ENCODE results near the gene ZNF79. TPM values are rescaled to one million over a fixed set of nuclear protein-coding genes. Genes with fewer than 3 reads are reported as not detected.

The ZNF79 gene
- total RNA-seq, 4 donors from 2014 or later = 5.3 to 16.3 (median 12.7) TPM

DNA sequence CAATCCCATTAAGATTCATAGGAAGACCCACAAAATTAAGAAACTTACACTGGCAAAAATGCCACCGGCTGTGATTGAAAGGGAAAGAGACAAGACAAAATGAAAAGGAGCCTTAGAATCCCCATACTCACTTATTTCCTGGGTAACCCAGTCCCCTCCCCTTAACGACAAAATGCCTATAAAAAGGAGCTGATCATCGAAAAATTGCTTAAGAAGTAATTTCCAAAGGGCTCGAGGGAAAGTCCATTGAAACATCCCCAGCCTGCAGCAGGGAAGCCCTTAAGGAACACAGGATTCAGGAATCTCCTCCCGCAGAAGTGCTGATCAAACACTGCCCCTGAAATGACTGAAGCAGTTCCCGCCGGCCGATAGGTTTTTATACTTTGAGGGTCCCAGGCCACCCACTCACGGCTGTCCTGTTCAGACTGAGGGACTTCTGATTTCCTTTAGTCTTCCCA is 677 bp upstream of the ZNF79 start:
- 0% methylated on average over 2 to 4 of the region's 9 CpGs for WGBS, 2 donors (ENCODE audit: low coverage in 1 of 2)
- no peaks in the 10 kb centered on the region for H3K9me3 ChIP-seq
- peaks cover 0 to 18% of the 10 kb centered on the region in 2 donors for H3K36me3 ChIP-seq
- H3K27me3 ChIP-seq = no peaks in the 10 kb centered on the region
- peak overlapping the region; percentile 59 to 93 (median 92) for H3K27ac ChIP-seq
- TF ChIP-seq POLR2A (IDR thresholded peaks at IDR 0.05) (no peak), POLR2AphosphoS5 (IDR thresholded peaks at IDR 0.05) (no peak), CTCF (IDR thresholded peaks at IDR 0.05) (no peak), EP300 (IDR thresholded peaks at IDR 0.05) (no peak)
- peaks cover 7 to 61% (median 21%) of the 10 kb centered on the region in 3 donors for H3K4me1 ChIP-seq
- ATAC-seq = peak; percentile 3
- H3K4me3 ChIP-seq = peak overlapping the region; percentile 59 to 67

DNA sequence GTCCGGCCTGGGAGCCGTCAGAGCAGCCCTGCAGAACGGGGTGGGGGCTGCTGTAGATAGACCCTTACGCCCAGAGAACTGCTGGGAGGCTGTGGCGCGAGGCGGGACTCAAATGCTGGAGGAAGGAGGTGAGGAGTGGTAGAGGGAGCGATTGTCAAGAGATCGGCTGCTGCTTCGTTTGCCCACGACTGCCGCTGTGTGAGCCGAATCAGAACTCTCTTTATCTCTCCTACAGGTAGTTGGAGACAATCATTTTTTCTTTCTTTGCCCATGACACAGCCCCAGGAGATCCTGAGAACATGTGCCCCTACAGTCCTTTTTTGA is 456 bp downstream of the ZNF79 start:
- TF ChIP-seq EP300 (IDR thresholded peaks at IDR 0.05) (no peak), CTCF (IDR thresholded peaks at IDR 0.05) (no peak), POLR2A (IDR thresholded peaks at IDR 0.05) (no peak), POLR2AphosphoS5 (IDR thresholded peaks at IDR 0.05) (no peak)
- H3K9me3 ChIP-seq = no peaks in the 10 kb centered on the region
- no peak for ATAC-seq
- peak overlapping the region; percentile 59 to 67 for H3K4me3 ChIP-seq
- no peaks in the 10 kb centered on the region for H3K27me3 ChIP-seq
- H3K4me1 ChIP-seq = peaks cover 7 to 61% (median 21%) of the 10 kb centered on the region in 3 donors
- H3K27ac ChIP-seq = peak overlapping the region; percentile 59 to 93 (median 92)
- peaks cover 0 to 19% of the 10 kb centered on the region in 2 donors for H3K36me3 ChIP-seq
- 1 to 3% methylated on average over 8 to 12 of the region's 13 CpGs for WGBS, 2 donors (ENCODE audit: low coverage in 1 of 2)

GRCh38 chr9:127426756-127427155 is 2.6 kb downstream of the ZNF79 start:
- no peak overlapping the region for H3K4me3 ChIP-seq
- H3K9me3 ChIP-seq = no peaks in the 10 kb centered on the region
- peaks cover 7 to 49% (median 21%) of the 10 kb centered on the region in 3 donors for H3K4me1 ChIP-seq
- peaks cover 0 to 39% of the 10 kb centered on the region in 2 donors for H3K36me3 ChIP-seq
- no peak overlapping the region for H3K27ac ChIP-seq
- 80 to 83% methylated on average over 1 to 2 of the region's 2 CpGs for WGBS, 2 donors (ENCODE audit: low coverage in 1 of 2)
- ATAC-seq = no peak
- TF ChIP-seq POLR2AphosphoS5 (IDR thresholded peaks at IDR 0.05) = no peak
- H3K27me3 ChIP-seq = no peaks in the 10 kb centered on the region

DNA sequence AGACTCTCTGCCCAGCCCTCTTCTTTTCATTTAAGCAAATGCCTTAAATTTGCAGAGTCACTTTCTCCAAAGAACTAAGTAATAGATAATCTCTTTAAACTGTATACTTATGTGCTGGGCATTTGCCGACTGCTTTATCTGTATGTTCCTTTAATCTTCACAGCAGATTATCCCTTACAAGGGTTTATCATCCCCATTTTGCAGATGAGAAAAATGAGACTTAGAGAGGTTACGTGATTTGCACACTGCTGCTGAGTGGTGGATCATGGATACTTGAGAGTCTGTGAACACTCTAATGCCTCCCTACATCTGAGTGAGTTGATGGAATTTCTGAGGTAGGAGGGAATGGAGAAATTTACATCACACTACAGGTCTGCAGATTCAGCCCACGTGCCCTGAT is 4.2 kb downstream of the ZNF79 start:
- no peak overlapping the region for H3K27ac ChIP-seq
- H3K4me3 ChIP-seq = no peak overlapping the region
- no peaks in the 10 kb centered on the region for H3K9me3 ChIP-seq
- no peaks in the 10 kb centered on the region for H3K27me3 ChIP-seq
- no peak for ATAC-seq
- TF ChIP-seq POLR2AphosphoS5 (IDR thresholded peaks at IDR 0.05) (no peak), POLR2A (IDR thresholded peaks at IDR 0.05) (no peak), EP300 (IDR thresholded peaks at IDR 0.05) (no peak), CTCF (IDR thresholded peaks at IDR 0.05) (no peak)
- peaks cover 0 to 33% (median 10%) of the 10 kb centered on the region in 3 donors for H3K4me1 ChIP-seq
- H3K36me3 ChIP-seq = peaks cover 0 to 46% of the 10 kb centered on the region in 2 donors
- 80 to 87% methylated on average over 1 to 3 of the region's 3 CpGs for WGBS, 2 donors (ENCODE audit: low coverage in 1 of 2)

- 92 to 100% methylated on average over 5 to 8 of the region's 8 CpGs for WGBS, 2 donors (ENCODE audit: low coverage in 1 of 2)
- Histone ChIP-seq H3K4me1 (peaks cover 0 to 22% (median 4%) of the 10 kb centered on the region in 3 donors), H3K9me3 (no peaks in the 10 kb centered on the region), H3K27me3 (no peaks in the 10 kb centered on the region), H3K27ac (no peak overlapping the region), H3K4me3 (no peak overlapping the region), H3K36me3 (peaks cover 0 to 66% of the 10 kb centered on the region in 2 donors)
- ATAC-seq = no peak
- no peak for TF ChIP-seq CTCF (IDR thresholded peaks at IDR 0.05)
- TF ChIP-seq EP300 (IDR thresholded peaks at IDR 0.05) = no peak
- no peak for TF ChIP-seq POLR2AphosphoS5 (IDR thresholded peaks at IDR 0.05)
- no peak for TF ChIP-seq POLR2A (IDR thresholded peaks at IDR 0.05)
Observed at GRCh38 chr9:127430415-127430814, 6.2 kb downstream of the ZNF79 start.
